DOHH2 (cell line): ENCODE measurements around the gene SERTAD2.

Experiments used
- H3F3A ChIP-seq: fragments of 200-600 bp; sonication (generic), shearing (Covaris generic); 2 replicates; pipeline ENCODE4 v1.6.0; 2016; ENCODE audit warnings: antibody characterized with exemption, mild to moderate bottlenecking; ENCODE audit not compliant: control insufficient read depth, insufficient read depth
- H3K27ac ChIP-seq: fragments of 200-600 bp; sonication (generic); 2 replicates; pipeline ENCODE4 v1.5.1; 2014; ENCODE audit warnings: low read depth, mild to moderate bottlenecking, low read length, moderate library complexity
- H3K27me3 ChIP-seq: fragments of 200-600 bp; sonication (generic); 2 replicates; pipeline ENCODE4 v1.6.1; 2014; ENCODE audit warnings: mild to moderate bottlenecking, low read length, mixed read lengths; ENCODE audit not compliant: control insufficient read depth
- H3K36me3 ChIP-seq: fragments of 200-600 bp; sonication (generic); 2 replicates; pipeline ENCODE4 v1.6.1; 2014; ENCODE audit warnings: mild to moderate bottlenecking, low read length, moderate library complexity, mixed read lengths; ENCODE audit not compliant: control insufficient read depth
- H3K4me1 ChIP-seq: fragments of 200-600 bp; sonication (generic); 2 replicates; pipeline ENCODE4 v1.6.1; 2014; ENCODE audit warnings: mild to moderate bottlenecking, low read length, mixed read lengths; ENCODE audit not compliant: control insufficient read depth
- H3K4me2 ChIP-seq: fragments of 200-600 bp; sonication (generic); 2 replicates; pipeline ENCODE4 v1.6.0; 2014; ENCODE audit warnings: mild to moderate bottlenecking, low read length, moderate library complexity
- H3K4me3 ChIP-seq: fragments of 200-600 bp; sonication (generic); 2 replicates; pipeline ENCODE4 v1.5.1; 2014; ENCODE audit warnings: mild to moderate bottlenecking, low read length, mixed read lengths
- H3K79me2 ChIP-seq: fragments of 200-600 bp; sonication (generic); 2 replicates; pipeline ENCODE4 v1.6.1; 2014; ENCODE audit warnings: mild to moderate bottlenecking, low read length, mixed read lengths; ENCODE audit not compliant: control insufficient read depth
- H3K9me2 ChIP-seq: fragments of 200-600 bp; sonication (generic); replicated peaks from 2 replicates; pipeline ENCODE4 v1.6.1; 2014; ENCODE audit warnings: mild to moderate bottlenecking, low read length, mixed read lengths; ENCODE audit not compliant: control insufficient read depth
- H3K9me3 ChIP-seq: fragments of 200-600 bp; sonication (generic); 2 replicates; pipeline ENCODE4 v1.6.1; 2014; ENCODE audit warnings: antibody characterized with exemption, low read length, mixed read lengths; ENCODE audit not compliant: control insufficient read depth, insufficient read depth
- H4K20me1 ChIP-seq: fragments of 200-600 bp; sonication (generic); 2 replicates; pipeline ENCODE4 v1.6.0; 2014; ENCODE audit warnings: low read depth, mild to moderate bottlenecking, antibody characterized with exemption, low read length, moderate library complexity; ENCODE audit not compliant: control insufficient read depth, insufficient read depth
- EZH2phosphoT487 ChIP-seq: fragments of 200-600 bp; sonication (generic); IDR thresholded peaks from 2 replicates; pipeline ENCODE4 v1.6.1; 2017; ENCODE audit warnings: borderline replicate concordance, mild to moderate bottlenecking, antibody characterized with exemption, low read length, moderate library complexity, mixed read lengths
- TF ChIP-seq, protein P1 (sequence below): fragments of 200-600 bp; sonication (generic); IDR thresholded peaks from one replicate; pipeline ENCODE4 v1.5.1; 2014; ENCODE audit warnings: antibody characterized with exemption, mild to moderate bottlenecking, low read depth, low read length; ENCODE audit not compliant: poor library complexity, severe bottlenecking

The SERTAD2 gene

DNA sequence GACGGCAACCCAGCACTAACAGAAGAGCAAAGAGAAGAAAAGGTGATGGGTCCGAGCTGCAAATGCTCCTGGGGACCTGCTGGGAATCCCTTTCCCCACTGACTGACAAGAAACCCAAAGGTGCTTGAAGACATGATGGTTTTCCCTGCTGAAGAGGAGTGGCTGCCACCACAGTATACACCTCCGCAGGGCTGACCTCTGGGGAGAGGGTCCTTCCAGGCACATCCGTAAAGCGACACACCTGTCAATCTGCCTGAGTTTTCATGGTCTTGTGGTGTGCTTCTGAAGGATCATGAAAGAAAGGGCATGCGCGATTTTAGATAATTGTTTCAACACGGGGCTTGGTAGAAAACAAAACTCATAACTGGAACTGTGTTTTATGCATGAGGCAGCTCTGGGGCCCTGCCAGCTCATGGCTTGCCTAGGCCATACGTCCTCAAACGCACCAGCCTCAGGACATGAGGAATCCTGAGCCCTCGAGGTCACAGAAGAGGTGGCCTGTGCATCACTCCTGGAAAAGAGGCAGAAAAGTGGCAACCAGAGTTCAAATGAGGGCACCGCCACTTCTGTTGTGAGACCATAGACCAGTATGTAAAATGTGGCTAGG lies 51.8 kb downstream of the SERTAD2 start:
- Histone ChIP-seq H3K36me3 (no peaks in the 10 kb centered on the region), H3K27ac (no peak overlapping the region), H4K20me1 (no peaks in the 10 kb centered on the region), H3K79me2 (no peaks in the 10 kb centered on the region), H3K4me3 (no peak overlapping the region), H3K27me3 (no peaks in the 10 kb centered on the region), H3K4me2 (no peak overlapping the region), H3F3A (no peaks in the 10 kb centered on the region), H3K4me1 (peaks cover 11% of the 10 kb centered on the region), H3K9me2 (no peaks in the 10 kb centered on the region), H3K9me3 (no peaks in the 10 kb centered on the region)
- TF ChIP-seq, protein P1, sequence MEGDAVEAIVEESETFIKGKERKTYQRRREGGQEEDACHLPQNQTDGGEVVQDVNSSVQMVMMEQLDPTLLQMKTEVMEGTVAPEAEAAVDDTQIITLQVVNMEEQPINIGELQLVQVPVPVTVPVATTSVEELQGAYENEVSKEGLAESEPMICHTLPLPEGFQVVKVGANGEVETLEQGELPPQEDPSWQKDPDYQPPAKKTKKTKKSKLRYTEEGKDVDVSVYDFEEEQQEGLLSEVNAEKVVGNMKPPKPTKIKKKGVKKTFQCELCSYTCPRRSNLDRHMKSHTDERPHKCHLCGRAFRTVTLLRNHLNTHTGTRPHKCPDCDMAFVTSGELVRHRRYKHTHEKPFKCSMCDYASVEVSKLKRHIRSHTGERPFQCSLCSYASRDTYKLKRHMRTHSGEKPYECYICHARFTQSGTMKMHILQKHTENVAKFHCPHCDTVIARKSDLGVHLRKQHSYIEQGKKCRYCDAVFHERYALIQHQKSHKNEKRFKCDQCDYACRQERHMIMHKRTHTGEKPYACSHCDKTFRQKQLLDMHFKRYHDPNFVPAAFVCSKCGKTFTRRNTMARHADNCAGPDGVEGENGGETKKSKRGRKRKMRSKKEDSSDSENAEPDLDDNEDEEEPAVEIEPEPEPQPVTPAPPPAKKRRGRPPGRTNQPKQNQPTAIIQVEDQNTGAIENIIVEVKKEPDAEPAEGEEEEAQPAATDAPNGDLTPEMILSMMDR = no peak
- no peak for TF ChIP-seq EZH2phosphoT487

DNA sequence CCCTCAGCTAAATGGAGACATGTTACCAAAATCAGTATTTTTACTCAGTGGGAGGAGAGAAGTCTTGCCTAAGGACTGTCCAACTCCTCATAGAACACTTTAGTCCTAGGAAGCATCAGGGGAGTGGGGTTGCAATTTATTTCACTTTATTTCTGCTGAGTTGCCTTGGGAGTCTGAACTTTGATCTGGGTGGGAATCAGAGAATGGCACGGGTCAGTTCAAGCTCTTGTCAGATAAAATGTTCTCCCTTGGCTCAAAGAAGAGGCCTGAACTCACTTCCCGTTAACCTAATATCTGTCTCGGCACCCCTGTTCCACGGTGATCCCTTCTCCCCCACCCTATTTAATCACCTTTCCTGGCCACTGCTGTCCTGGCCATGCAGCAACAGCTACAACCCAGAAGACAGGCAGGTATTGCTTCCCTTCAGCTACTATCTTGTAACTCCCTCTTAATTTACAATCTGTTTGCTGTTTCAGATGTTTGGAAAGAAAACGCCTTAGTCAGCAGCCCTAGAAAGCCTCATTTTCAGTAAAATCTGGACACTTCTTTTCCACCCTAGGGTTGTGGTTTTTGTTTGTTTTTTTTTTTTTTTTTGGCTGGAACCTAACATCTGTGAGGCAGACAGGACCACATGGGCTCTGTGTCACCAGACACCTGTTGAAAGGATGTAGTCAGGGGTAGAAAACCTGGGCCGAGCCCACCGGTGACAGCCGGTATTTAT lies 52.5 kb downstream of the SERTAD2 start:
- Histone ChIP-seq H3K79me2 (no peaks in the 10 kb centered on the region), H3K36me3 (no peaks in the 10 kb centered on the region), H3K4me2 (no peak overlapping the region), H3K27me3 (no peaks in the 10 kb centered on the region), H3K9me2 (no peaks in the 10 kb centered on the region), H3K9me3 (no peaks in the 10 kb centered on the region), H4K20me1 (no peaks in the 10 kb centered on the region), H3F3A (no peaks in the 10 kb centered on the region), H3K4me1 (peaks cover 6% of the 10 kb centered on the region), H3K27ac (no peak overlapping the region), H3K4me3 (no peak overlapping the region)
- TF ChIP-seq EZH2phosphoT487 = no peak
- TF ChIP-seq, protein P1 = no peak

DNA sequence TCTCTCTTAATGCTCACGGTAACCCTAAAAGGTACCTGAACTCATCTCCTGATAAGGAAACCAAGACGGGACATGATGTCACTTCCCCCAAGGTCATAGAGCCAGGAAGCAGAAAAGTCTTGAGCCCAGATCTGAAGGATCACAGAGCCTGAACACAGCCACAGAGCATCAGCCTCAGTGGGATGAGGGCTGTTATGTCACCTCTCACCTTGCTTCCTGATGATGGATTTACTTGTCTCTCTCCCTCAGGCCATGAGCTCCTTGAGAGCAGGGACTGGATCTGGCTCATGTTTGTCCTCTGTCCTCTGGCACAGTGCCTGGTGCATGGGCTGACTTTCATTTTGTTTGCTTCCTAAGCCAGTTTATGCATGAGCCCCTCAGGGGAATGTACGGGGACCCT lies 54.2 kb downstream of the SERTAD2 start:
- Histone ChIP-seq H4K20me1 (no peaks in the 10 kb centered on the region), H3K9me2 (no peaks in the 10 kb centered on the region), H3K4me3 (no peak overlapping the region), H3K79me2 (no peaks in the 10 kb centered on the region), H3K27ac (no peak overlapping the region), H3K4me2 (no peak overlapping the region), H3K9me3 (no peaks in the 10 kb centered on the region), H3K36me3 (no peaks in the 10 kb centered on the region), H3K27me3 (no peaks in the 10 kb centered on the region), H3K4me1 (peaks cover 6% of the 10 kb centered on the region), H3F3A (no peaks in the 10 kb centered on the region)
- TF ChIP-seq, protein P1 = no peak
- TF ChIP-seq EZH2phosphoT487 = no peak
